HG02798 (cell line): ENCODE measurements around the gene LHX4.
"Not testable (repeated sequence)": the region's sequence is repeated elsewhere in the genome, so short reads cannot be mapped to it uniquely, and the experiment has no call there.

Experiments
- ATAC-seq: cut with Tn5 transposase; IDR thresholded peaks from one replicate; pipeline ENCODE4 v1.9.1; 2021; ENCODE audit warnings: mild to moderate bottlenecking; ENCODE audit not compliant: unreplicated experiment, poor library complexity

The LHX4 gene

GRCh38 chr1:180196436-180197003, 33.5 kb upstream of the LHX4 start:
- no peak for ATAC-seq

- ATAC-seq, result no peak
Measured at GRCh38 chr1:180197231-180197630, 32.8 kb upstream of the LHX4 start.

- ATAC-seq, result no peak
Measured at GRCh38 chr1:180198196-180198595, 31.9 kb upstream of the LHX4 start.

- ATAC-seq, result no peak
Measured at GRCh38 chr1:180198611-180199010, 31.5 kb upstream of the LHX4 start.

- ATAC-seq, result no peak
Measured at GRCh38 chr1:180199018-180199417, 31.0 kb upstream of the LHX4 start.

GRCh38 chr1:180201451-180202200, 28.4 kb upstream of the LHX4 start:
- ATAC-seq, result no peak

GRCh38 chr1:180202588-180202987, 27.5 kb upstream of the LHX4 start:
- not testable (repeated sequence) for ATAC-seq

GRCh38 chr1:180204231-180204630, 25.8 kb upstream of the LHX4 start:
- ATAC-seq, result no peak

GRCh38 chr1:180206581-180206980, 23.5 kb upstream of the LHX4 start:
- ATAC-seq, result no peak

- no peak for ATAC-seq
Measured at GRCh38 chr1:180208264-180208663, 21.8 kb upstream of the LHX4 start.

GRCh38 chr1:180210008-180210620, 19.9 kb upstream of the LHX4 start:
- ATAC-seq, result no peak

- no peak for ATAC-seq
Measured at GRCh38 chr1:180211156-180211859, 18.8 kb upstream of the LHX4 start.

GRCh38 chr1:180211860-180212229, 18.2 kb upstream of the LHX4 start:
- no peak for ATAC-seq

- no peak for ATAC-seq
Measured at GRCh38 chr1:180213401-180214170, 16.5 kb upstream of the LHX4 start.

GRCh38 chr1:180215856-180216625, 14.0 kb upstream of the LHX4 start:
- no peak for ATAC-seq

GRCh38 chr1:180217006-180217405, 13.1 kb upstream of the LHX4 start:
- ATAC-seq, result no peak

- ATAC-seq, result no peak
Measured at GRCh38 chr1:180218806-180219765, 11.0 kb upstream of the LHX4 start.

GRCh38 chr1:180219776-180220175, 10.3 kb upstream of the LHX4 start:
- no peak for ATAC-seq

GRCh38 chr1:180221462-180221861, 8.6 kb upstream of the LHX4 start:
- no peak for ATAC-seq
